NB4 (cell line): ENCODE measurements around the gene ZCCHC24.
A peak's percentile ranks its signal among the peaks of the same experiment; 100 is the strongest.

Experiments used
- DNase-seq: peaks from one replicate; pipeline ENCODE4 v3.0.0; 2010; ENCODE audit warnings: low read depth
- H3K4me3 ChIP-seq: one replicate; pipeline ENCODE4 v1.5.1; 2011; ENCODE audit warnings: mild to moderate bottlenecking, low read depth, low read length, moderate library complexity
- CTCF ChIP-seq: IDR thresholded peaks from one replicate; pipeline ENCODE4 v1.5.1; 2012; ENCODE audit warnings: low read depth, low read length
- MAX ChIP-seq: IDR thresholded peaks from 2 replicates; pipeline ENCODE4 v1.6.1; 2011; ENCODE audit warnings: low read depth, low read length
- MYC ChIP-seq: IDR thresholded peaks from 2 replicates; pipeline ENCODE4 v1.6.1; 2011; ENCODE audit warnings: low read depth, low read length
- POLR2A ChIP-seq: IDR thresholded peaks from 2 replicates; pipeline ENCODE4 v1.6.1; 2011; ENCODE audit warnings: mild to moderate bottlenecking; ENCODE audit not compliant: insufficient read length; ENCODE audit errors: extremely low read depth

ZCCHC24 gene

GRCh38 chr10:79378647-79379511 lies 66.5 kb downstream of the ZCCHC24 start:
- no peak for DNase-seq
- no peak overlapping the region for H3K4me3 ChIP-seq
- no peak for TF ChIP-seq POLR2A
- no peak for TF ChIP-seq MAX

GRCh38 chr10:79378383-79378646 lies 67.1 kb downstream of the ZCCHC24 start:
- TF ChIP-seq CTCF (no peak), POLR2A (no peak), MAX (no peak), MYC (no peak)
- no peak for DNase-seq

GRCh38 chr10:79377557-79378382 lies 67.7 kb downstream of the ZCCHC24 start:
- DNase-seq, result peak; percentile 1
- TF ChIP-seq CTCF, result no peak
- no peak for TF ChIP-seq MAX
- TF ChIP-seq POLR2A, result no peak
- no peak for TF ChIP-seq MYC
- H3K4me3 ChIP-seq, result no peak overlapping the region

More at GRCh38 chr10:79378383-79378646, 67.1 kb downstream of the ZCCHC24 start:
- H3K4me3 ChIP-seq, result no peak overlapping the region

- TF ChIP-seq CTCF, result no peak
- no peak for TF ChIP-seq MYC
- TF ChIP-seq MAX, result no peak
- no peak for TF ChIP-seq POLR2A
- DNase-seq, result peak; percentile 2
- H3K4me3 ChIP-seq, result no peak overlapping the region
Observed at GRCh38 chr10:79376751-79377556, 68.5 kb downstream of the ZCCHC24 start.

- DNase-seq, result no peak
- H3K4me3 ChIP-seq, result no peak overlapping the region
- no peak for TF ChIP-seq MYC
- TF ChIP-seq MAX, result no peak
- TF ChIP-seq POLR2A, result no peak
- no peak for TF ChIP-seq CTCF
Observed at GRCh38 chr10:79376078-79376628, 69.3 kb downstream of the ZCCHC24 start.
